IgD-negative memory B cell (primary cell): ENCODE results near the gene C1QTNF4. TPM values are rescaled to one million over a fixed set of nuclear protein-coding genes. Genes with fewer than 3 reads are reported as not detected.
A peak's percentile ranks its signal among the peaks of the same experiment; 100 is the strongest.

Experiments used
- H3K27ac Mint-ChIP-seq, 3 donors: one replicate each; pipeline ENCODE4 v1.8.0; 2020 to 2022; ENCODE audit warnings: mild to moderate bottlenecking in 3 of 3, mixed read lengths in 3 of 3, moderate library complexity in 1 of 3
- H3K27me3 Mint-ChIP-seq: one replicate; pipeline ENCODE4 v1.8.0; 2021; ENCODE audit warnings: mixed read lengths
- H3K36me3 Mint-ChIP-seq: one replicate; pipeline ENCODE4 v1.8.0; 2020; ENCODE audit warnings: mild to moderate bottlenecking, mixed read lengths
- H3K4me1 Mint-ChIP-seq, 3 donors: one replicate each; pipeline ENCODE4 v1.8.0; 2020 to 2022; ENCODE audit warnings: mixed read lengths in 3 of 3, mild to moderate bottlenecking in 1 of 3
- H3K4me3 Mint-ChIP-seq, 4 donors: one replicate each; pipeline ENCODE4 v1.8.0; 2020 to 2022; ENCODE audit warnings: mild to moderate bottlenecking in 4 of 4, mixed read lengths in 4 of 4, moderate library complexity in 3 of 4
- H3K9me3 Mint-ChIP-seq, 3 donors: one replicate each; pipeline ENCODE4 v1.8.0; 2020 to 2021; ENCODE audit warnings: mixed read lengths in 3 of 3, mild to moderate bottlenecking in 1 of 3
- polyA plus RNA-seq: library from polyadenylated mRNA; unstranded; fragments of 300-500 nt; fragmentation: Illumina TruSeq; gene quantifications from one replicate; pipeline ENCODE4 v1.2.3, GENCODE V29; 2021

Gene C1QTNF4
- polyA plus RNA-seq, 1 donor from 2014 or later, result not detected

GRCh38 chr11:47607380-47607779 is 13.2 kb upstream of the C1QTNF4 start:
- no peaks in the 10 kb centered on the region for H3K9me3 Mint-ChIP-seq
- no peak overlapping the region for H3K27ac Mint-ChIP-seq

GRCh38 chr11:47606731-47607130 is 12.5 kb upstream of the C1QTNF4 start:
- Mint-ChIP-seq H3K9me3 (no peaks in the 10 kb centered on the region), H3K4me1 (peaks cover 6 to 11% (median 6%) of the 10 kb centered on the region in 3 donors), H3K36me3 (peaks cover 11% of the 10 kb centered on the region), H3K27me3 (no peaks in the 10 kb centered on the region), H3K27ac (no peak overlapping the region), H3K4me3 (no peak overlapping the region)

More at GRCh38 chr11:47607380-47607779, 13.2 kb upstream of the C1QTNF4 start:
- Mint-ChIP-seq H3K36me3 (peaks cover 11% of the 10 kb centered on the region), H3K27me3 (no peaks in the 10 kb centered on the region), H3K4me1 (peaks cover 8 to 14% (median 9%) of the 10 kb centered on the region in 3 donors), H3K4me3 (no peak overlapping the region)

- Mint-ChIP-seq H3K4me1 (peaks cover 0 to 3% (median 0%) of the 10 kb centered on the region in 3 donors), H3K27ac (no peak overlapping the region), H3K36me3 (peaks cover 11% of the 10 kb centered on the region), H3K9me3 (no peaks in the 10 kb centered on the region), H3K4me3 (no peak overlapping the region), H3K27me3 (no peaks in the 10 kb centered on the region)
Measured at GRCh38 chr11:47605921-47606320, 11.7 kb upstream of the C1QTNF4 start.

GRCh38 chr11:47603295-47603694 is 9.1 kb upstream of the C1QTNF4 start:
- Mint-ChIP-seq H3K9me3 (no peaks in the 10 kb centered on the region), H3K4me3 (no peak overlapping the region), H3K27ac (no peak overlapping the region), H3K27me3 (no peaks in the 10 kb centered on the region), H3K4me1 (no peaks in the 10 kb centered on the region), H3K36me3 (peaks cover 13% of the 10 kb centered on the region)

GRCh38 chr11:47599902-47600301 is 5.7 kb upstream of the C1QTNF4 start:
- Mint-ChIP-seq H3K4me1 (no peaks in the 10 kb centered on the region), H3K27ac (no peak overlapping the region), H3K4me3 (no peak overlapping the region), H3K36me3 (peaks cover 4% of the 10 kb centered on the region), H3K27me3 (no peaks in the 10 kb centered on the region), H3K9me3 (no peaks in the 10 kb centered on the region)

- H3K4me1 Mint-ChIP-seq, result no peaks in the 10 kb centered on the region
- peaks cover 22% of the 10 kb centered on the region for H3K27me3 Mint-ChIP-seq
- H3K9me3 Mint-ChIP-seq, result peaks cover 0 to 1% (median 0%) of the 10 kb centered on the region in 3 donors
- peaks cover 5% of the 10 kb centered on the region for H3K36me3 Mint-ChIP-seq
- peak overlapping the region in 1 of 3 donors; percentile 67 for H3K27ac Mint-ChIP-seq
- H3K4me3 Mint-ChIP-seq, result peak overlapping the region in 1 of 4 donors; percentile 17
Measured at GRCh38 chr11:47595967-47596366, 1.8 kb upstream of the C1QTNF4 start.

- peaks cover 5% of the 10 kb centered on the region for H3K36me3 Mint-ChIP-seq
- no peaks in the 10 kb centered on the region for H3K4me1 Mint-ChIP-seq
- H3K27ac Mint-ChIP-seq, result no peak overlapping the region
- no peak overlapping the region for H3K4me3 Mint-ChIP-seq
- H3K27me3 Mint-ChIP-seq, result peaks cover 22% of the 10 kb centered on the region
- peaks cover 0 to 1% (median 0%) of the 10 kb centered on the region in 3 donors for H3K9me3 Mint-ChIP-seq
Measured at GRCh38 chr11:47595029-47595428, 818 bp upstream of the C1QTNF4 start.

GRCh38 chr11:47593492-47593933 is 698 bp downstream of the C1QTNF4 start:
- Mint-ChIP-seq H3K4me3 (peak overlapping the region in 1 of 4 donors; percentile 83), H3K27me3 (peaks cover 22% of the 10 kb centered on the region), H3K27ac (no peak overlapping the region), H3K9me3 (peaks cover 0 to 1% (median 0%) of the 10 kb centered on the region in 3 donors), H3K36me3 (peaks cover 1% of the 10 kb centered on the region), H3K4me1 (no peaks in the 10 kb centered on the region)

- Mint-ChIP-seq H3K27ac (no peak overlapping the region), H3K36me3 (peaks cover 1% of the 10 kb centered on the region), H3K4me1 (no peaks in the 10 kb centered on the region), H3K9me3 (peaks cover 0 to 1% (median 0%) of the 10 kb centered on the region in 3 donors), H3K4me3 (no peak overlapping the region), H3K27me3 (peaks cover 22% of the 10 kb centered on the region)
Measured at GRCh38 chr11:47592970-47593369, 1.2 kb downstream of the C1QTNF4 start.

GRCh38 chr11:47592251-47592650 is 2.0 kb downstream of the C1QTNF4 start:
- Mint-ChIP-seq H3K27me3 (peaks cover 22% of the 10 kb centered on the region), H3K36me3 (peaks cover 1% of the 10 kb centered on the region), H3K4me1 (no peaks in the 10 kb centered on the region), H3K27ac (no peak overlapping the region), H3K4me3 (no peak overlapping the region), H3K9me3 (peaks cover 0 to 1% (median 0%) of the 10 kb centered on the region in 3 donors)

GRCh38 chr11:47591764-47592163 is 2.4 kb downstream of the C1QTNF4 start:
- peaks cover 1% of the 10 kb centered on the region for H3K36me3 Mint-ChIP-seq
- H3K4me3 Mint-ChIP-seq, result no peak overlapping the region
- peaks cover 22% of the 10 kb centered on the region for H3K27me3 Mint-ChIP-seq
- H3K4me1 Mint-ChIP-seq, result no peaks in the 10 kb centered on the region
- peaks cover 0 to 1% (median 0%) of the 10 kb centered on the region in 3 donors for H3K9me3 Mint-ChIP-seq
- no peak overlapping the region for H3K27ac Mint-ChIP-seq

- Mint-ChIP-seq H3K9me3 (peaks cover 0 to 1% (median 0%) of the 10 kb centered on the region in 3 donors), H3K4me1 (no peaks in the 10 kb centered on the region), H3K36me3 (peaks cover 1% of the 10 kb centered on the region), H3K4me3 (no peak overlapping the region), H3K27me3 (peaks cover 22% of the 10 kb centered on the region), H3K27ac (no peak overlapping the region)
Measured at GRCh38 chr11:47589977-47590861, 4.0 kb downstream of the C1QTNF4 start.

- Mint-ChIP-seq H3K4me1 (no peaks in the 10 kb centered on the region), H3K4me3 (no peak overlapping the region), H3K27me3 (peaks cover 19% of the 10 kb centered on the region), H3K36me3 (peaks cover 1% of the 10 kb centered on the region), H3K27ac (no peak overlapping the region), H3K9me3 (peaks cover 0 to under 1% (median 0%) of the 10 kb centered on the region in 3 donors)
Measured at GRCh38 chr11:47589584-47589976, 4.6 kb downstream of the C1QTNF4 start.

- no peak overlapping the region for H3K27ac Mint-ChIP-seq
- no peaks in the 10 kb centered on the region for H3K4me1 Mint-ChIP-seq
Measured at GRCh38 chr11:47589118-47589517, 5.1 kb downstream of the C1QTNF4 start.

GRCh38 chr11:47587723-47588326 is 6.4 kb downstream of the C1QTNF4 start:
- no peaks in the 10 kb centered on the region for H3K4me1 Mint-ChIP-seq
- H3K36me3 Mint-ChIP-seq, result peaks cover 3% of the 10 kb centered on the region
- no peak overlapping the region for H3K4me3 Mint-ChIP-seq
- H3K9me3 Mint-ChIP-seq, result no peaks in the 10 kb centered on the region
- no peak overlapping the region for H3K27ac Mint-ChIP-seq
- peaks cover 5% of the 10 kb centered on the region for H3K27me3 Mint-ChIP-seq

More at GRCh38 chr11:47589118-47589517, 5.1 kb downstream of the C1QTNF4 start:
- Mint-ChIP-seq H3K9me3 (no peaks in the 10 kb centered on the region), H3K36me3 (peaks cover 4% of the 10 kb centered on the region), H3K4me3 (no peak overlapping the region), H3K27me3 (peaks cover 15% of the 10 kb centered on the region)
